Mucosa of descending colon (tissue), 3 donors: ENCODE results near the gene CDHR3. TPM values are rescaled to one million over a fixed set of nuclear protein-coding genes. Genes with fewer than 3 reads are reported as not detected.

Experiments
- ATAC-seq: fragments of 200-7000 bp; cut with Tn5 transposase; one replicate; pipeline ENCODE4 v1.9.1; 2020; ENCODE audit warnings: mild to moderate bottlenecking, moderate library complexity
- DNase-seq, 3 donors: peaks; one replicate each; pipeline ENCODE4 v3.0.0-alpha.2; 2020
- H3K36me3 ChIP-seq: fragments of 200-600 bp; one replicate; pipeline ENCODE4 v1.8.0; 2021; ENCODE audit warnings: low read depth, mild to moderate bottlenecking
- H3K4me1 ChIP-seq: fragments of 200-600 bp; one replicate; pipeline ENCODE4 v1.8.0; 2021; ENCODE audit warnings: low read depth, mild to moderate bottlenecking
- H3K4me3 ChIP-seq: fragments of 200-600 bp; one replicate; pipeline ENCODE4 v1.8.0; 2021; ENCODE audit warnings: mild to moderate bottlenecking
- H3K9me3 ChIP-seq: fragments of 200-600 bp; one replicate; pipeline ENCODE4 v1.8.0; 2021; ENCODE audit warnings: mild to moderate bottlenecking
- intact Hi-C, 2 donors: fragments of 100-400 bp; cut with DNase I in 1 of 2; cut with micrococcal nuclease in 1 of 2; formaldehyde crosslinking; loops; one replicate each; pipeline versions ENCODE4 v1.11.0 to v1.11.1; 2022; cut with DNase I, micrococcal nuclease
- total RNA-seq, 3 donors: library from RNA; stranded (reverse); fragmentation: NEBNext Ultra II Directional in 2 of 3; extraction: Animal tissue kit (Norgen Biotek cat#: 25700) in 2 of 3; gene quantifications; one replicate each; pipeline versions ENCODE4 v1.2.1 to v1.2.4, GENCODE V29; 2021 to 2023
- TF ChIP-seq, protein P1 (sequence below): fragments of 200-600 bp; IDR thresholded peaks from one replicate; pipeline ENCODE4 v1.8.0; 2022; ENCODE audit warnings: antibody characterized with exemption, mild to moderate bottlenecking
- donor health status: DM: no; HTN: no; CAD: no; lungs with moderate emphysema.
- donor health status: DM: no; HTN: no; CAD: no.
- donor health status: DM: no; HTN: yes; CAD: no.

The CDHR3 gene
- total RNA-seq, 3 donors from 2014 or later: 12.1 to 19.7 (median 18.4) TPM

GRCh38 chr7:106016331-106016730 is 53.3 kb downstream of the CDHR3 start:
- Histone ChIP-seq H3K4me1 (no peaks in the 10 kb centered on the region), H3K4me3 (no peak overlapping the region), H3K9me3 (no peaks in the 10 kb centered on the region), H3K36me3 (no peaks in the 10 kb centered on the region)
- TF ChIP-seq, protein P1, sequence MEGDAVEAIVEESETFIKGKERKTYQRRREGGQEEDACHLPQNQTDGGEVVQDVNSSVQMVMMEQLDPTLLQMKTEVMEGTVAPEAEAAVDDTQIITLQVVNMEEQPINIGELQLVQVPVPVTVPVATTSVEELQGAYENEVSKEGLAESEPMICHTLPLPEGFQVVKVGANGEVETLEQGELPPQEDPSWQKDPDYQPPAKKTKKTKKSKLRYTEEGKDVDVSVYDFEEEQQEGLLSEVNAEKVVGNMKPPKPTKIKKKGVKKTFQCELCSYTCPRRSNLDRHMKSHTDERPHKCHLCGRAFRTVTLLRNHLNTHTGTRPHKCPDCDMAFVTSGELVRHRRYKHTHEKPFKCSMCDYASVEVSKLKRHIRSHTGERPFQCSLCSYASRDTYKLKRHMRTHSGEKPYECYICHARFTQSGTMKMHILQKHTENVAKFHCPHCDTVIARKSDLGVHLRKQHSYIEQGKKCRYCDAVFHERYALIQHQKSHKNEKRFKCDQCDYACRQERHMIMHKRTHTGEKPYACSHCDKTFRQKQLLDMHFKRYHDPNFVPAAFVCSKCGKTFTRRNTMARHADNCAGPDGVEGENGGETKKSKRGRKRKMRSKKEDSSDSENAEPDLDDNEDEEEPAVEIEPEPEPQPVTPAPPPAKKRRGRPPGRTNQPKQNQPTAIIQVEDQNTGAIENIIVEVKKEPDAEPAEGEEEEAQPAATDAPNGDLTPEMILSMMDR: no peak
- intact Hi-C loops: no loop called here
- DNase-seq (no peak), ATAC-seq (no peak)

DNA sequence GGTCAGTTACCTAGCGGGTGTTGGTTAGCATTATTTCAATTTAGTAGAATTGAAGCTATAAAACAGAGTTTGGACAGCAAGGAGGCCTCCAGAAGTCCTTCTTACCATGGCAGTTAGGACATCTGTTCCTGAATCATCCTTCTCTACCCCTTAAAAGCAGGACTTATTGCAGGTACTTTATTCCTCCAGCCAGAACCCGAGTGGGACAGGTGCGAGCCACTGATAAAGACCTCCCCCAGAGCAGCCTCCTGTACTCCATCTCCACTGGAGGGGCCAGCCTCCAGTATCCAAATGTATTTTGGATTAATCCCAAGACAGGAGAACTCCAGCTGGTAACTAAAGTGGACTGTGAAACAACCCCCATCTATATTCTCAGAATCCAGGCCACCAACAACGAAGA is 54.6 kb downstream of the CDHR3 start:
- TF ChIP-seq, protein P1: no peak
- no peak overlapping the region for H3K4me3 ChIP-seq
- ATAC-seq (no peak), DNase-seq (no peak)
- no peaks in the 10 kb centered on the region for H3K9me3 ChIP-seq
- no peaks in the 10 kb centered on the region for H3K4me1 ChIP-seq
- no peaks in the 10 kb centered on the region for H3K36me3 ChIP-seq
- intact Hi-C loops: no loop called here

GRCh38 chr7:106018566-106019469 is 55.8 kb downstream of the CDHR3 start:
- no peaks in the 10 kb centered on the region for H3K9me3 ChIP-seq
- TF ChIP-seq, protein P1: no peak
- H3K4me1 ChIP-seq: no peaks in the 10 kb centered on the region
- intact Hi-C loops: no loop called here
- DNase-seq (no peak), ATAC-seq (no peak)
- no peaks in the 10 kb centered on the region for H3K36me3 ChIP-seq
- H3K4me3 ChIP-seq: no peak overlapping the region

GRCh38 chr7:106019470-106019820 is 56.4 kb downstream of the CDHR3 start:
- TF ChIP-seq, protein P1: no peak
- ATAC-seq: no peak
- intact Hi-C loops: no loop called here
- no peak for DNase-seq
- Histone ChIP-seq H3K4me3 (no peak overlapping the region), H3K4me1 (no peaks in the 10 kb centered on the region), H3K36me3 (no peaks in the 10 kb centered on the region), H3K9me3 (no peaks in the 10 kb centered on the region)

DNA sequence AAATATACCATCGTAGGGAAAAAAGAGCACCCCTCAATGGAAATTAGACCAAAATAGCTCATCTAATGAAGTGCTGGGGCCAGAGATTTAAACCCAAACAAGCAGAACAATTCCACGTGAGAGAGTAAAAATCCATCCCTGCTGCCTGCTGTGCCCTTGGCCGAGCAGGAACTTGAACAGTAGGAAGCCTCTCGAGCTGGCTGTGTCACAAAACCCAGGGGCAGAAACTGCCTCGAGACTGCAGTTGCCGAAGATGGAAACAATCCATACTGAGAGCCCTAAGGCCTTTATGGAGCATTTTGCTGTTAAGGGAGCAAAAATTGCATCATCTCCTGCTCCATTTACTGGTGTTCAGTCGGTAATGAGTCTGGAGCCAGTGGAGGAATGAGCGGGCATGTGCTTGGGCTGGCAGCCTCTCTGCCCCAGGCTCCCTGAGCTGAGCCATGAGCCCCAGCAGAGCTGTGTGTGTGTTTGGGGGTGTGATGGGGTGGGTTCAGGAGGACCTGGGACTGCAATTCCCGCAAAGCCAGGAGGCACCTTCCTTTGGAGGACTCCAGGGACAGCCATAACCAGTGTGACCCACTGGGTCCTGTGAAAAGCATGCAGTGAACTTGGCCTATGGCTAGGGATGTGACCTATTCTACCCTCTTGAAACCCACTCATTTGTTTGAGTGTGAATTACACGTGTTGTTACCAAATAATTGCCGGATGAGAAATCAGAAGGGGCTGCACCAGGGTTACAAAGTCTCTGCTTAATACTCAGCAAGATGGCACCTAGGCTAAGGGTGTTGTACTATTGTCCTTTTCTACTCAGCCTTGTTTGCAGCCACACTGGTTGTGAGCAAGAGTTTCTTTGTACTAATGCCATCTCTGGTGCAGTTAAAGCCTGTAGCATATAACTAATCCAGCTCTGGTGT is 58.3 kb downstream of the CDHR3 start:
- no peak for DNase-seq
- no peaks in the 10 kb centered on the region for H3K36me3 ChIP-seq
- ATAC-seq: no peak
- H3K4me3 ChIP-seq: no peak overlapping the region
- H3K9me3 ChIP-seq: no peaks in the 10 kb centered on the region
- TF ChIP-seq, protein P1: no peak
- intact Hi-C loops: no loop called here
- H3K4me1 ChIP-seq: no peaks in the 10 kb centered on the region
